ENCODE measurements around the gene ADPRS. TPM values are rescaled to one million over a fixed set of nuclear protein-coding genes. Genes with fewer than 3 reads are reported as not detected.
A peak's percentile ranks its signal among the peaks of the same experiment; 100 is the strongest.

ADPRS gene
- total RNA-seq, 4 donors from 2014 or later, result 23.8 to 43.4 (median 32.6) TPM

DNA sequence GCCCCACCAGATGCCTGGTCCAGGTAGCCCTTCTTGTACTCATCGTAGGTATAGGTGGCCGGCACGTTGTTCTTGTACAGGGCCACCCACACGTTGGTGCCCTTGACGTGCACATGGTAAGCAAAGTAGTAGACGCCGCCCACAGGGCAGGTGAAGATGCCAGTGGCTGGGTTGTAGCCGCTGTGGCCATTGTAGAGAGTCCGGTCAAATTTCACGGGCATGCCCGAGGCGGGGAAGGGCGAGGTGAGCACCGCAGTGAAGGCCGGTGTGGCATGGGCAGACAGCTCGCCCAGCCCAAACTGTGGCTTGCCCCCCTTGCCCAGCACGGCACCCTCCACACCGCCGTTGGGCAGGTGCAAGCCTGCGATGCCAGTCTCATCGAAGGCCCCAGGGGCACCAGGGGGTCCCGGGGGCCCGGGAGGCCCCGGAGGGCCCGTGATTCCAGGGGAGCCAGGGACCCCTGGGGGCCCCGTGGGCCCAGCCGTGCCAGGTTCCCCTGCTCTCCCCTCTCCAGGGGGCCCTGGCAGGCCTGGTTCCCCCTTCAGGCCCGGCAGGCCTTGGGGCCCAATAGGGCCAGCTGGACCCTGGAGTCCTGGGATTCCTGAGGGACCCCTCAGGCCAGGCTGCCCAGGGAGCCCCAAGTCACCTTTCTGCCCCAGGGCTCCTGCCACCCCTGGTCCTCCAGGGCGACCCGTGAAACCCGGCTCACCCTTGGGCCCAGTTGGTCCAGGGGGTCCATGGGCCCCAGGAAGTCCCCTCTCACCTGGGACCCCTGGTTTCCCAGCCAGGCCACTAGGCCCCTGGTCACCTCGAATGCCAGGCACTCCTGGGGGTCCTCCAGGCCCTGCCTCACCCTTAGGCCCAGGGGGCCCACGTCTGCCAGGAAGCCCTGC, 9.2 kb downstream of the ADPRS start:
- ATAC-seq, result no peak
- no peak overlapping the region for H3K4me3 ChIP-seq
- peaks cover 0 to 36% (median 5%) of the 10 kb centered on the region in 3 donors for H3K4me1 ChIP-seq
- no peaks in the 10 kb centered on the region for H3K27me3 ChIP-seq
- TF ChIP-seq POLR2A (IDR thresholded peaks at IDR 0.05), result no peak
- TF ChIP-seq, protein P1, sequence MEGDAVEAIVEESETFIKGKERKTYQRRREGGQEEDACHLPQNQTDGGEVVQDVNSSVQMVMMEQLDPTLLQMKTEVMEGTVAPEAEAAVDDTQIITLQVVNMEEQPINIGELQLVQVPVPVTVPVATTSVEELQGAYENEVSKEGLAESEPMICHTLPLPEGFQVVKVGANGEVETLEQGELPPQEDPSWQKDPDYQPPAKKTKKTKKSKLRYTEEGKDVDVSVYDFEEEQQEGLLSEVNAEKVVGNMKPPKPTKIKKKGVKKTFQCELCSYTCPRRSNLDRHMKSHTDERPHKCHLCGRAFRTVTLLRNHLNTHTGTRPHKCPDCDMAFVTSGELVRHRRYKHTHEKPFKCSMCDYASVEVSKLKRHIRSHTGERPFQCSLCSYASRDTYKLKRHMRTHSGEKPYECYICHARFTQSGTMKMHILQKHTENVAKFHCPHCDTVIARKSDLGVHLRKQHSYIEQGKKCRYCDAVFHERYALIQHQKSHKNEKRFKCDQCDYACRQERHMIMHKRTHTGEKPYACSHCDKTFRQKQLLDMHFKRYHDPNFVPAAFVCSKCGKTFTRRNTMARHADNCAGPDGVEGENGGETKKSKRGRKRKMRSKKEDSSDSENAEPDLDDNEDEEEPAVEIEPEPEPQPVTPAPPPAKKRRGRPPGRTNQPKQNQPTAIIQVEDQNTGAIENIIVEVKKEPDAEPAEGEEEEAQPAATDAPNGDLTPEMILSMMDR (IDR thresholded peaks at IDR 0.05), result no peak
- no peaks in the 10 kb centered on the region for H3K9me3 ChIP-seq
- H3K27ac ChIP-seq, result peak overlapping the region in 2 of 4 donors; percentile 7 to 19
- peaks cover 0 to 46% of the 10 kb centered on the region in 2 donors for H3K36me3 ChIP-seq
- 80 to 97% methylated on average over 1 to 6 of the region's 33 CpGs for WGBS, 2 donors (ENCODE audit: low coverage in 1 of 2)

DNA sequence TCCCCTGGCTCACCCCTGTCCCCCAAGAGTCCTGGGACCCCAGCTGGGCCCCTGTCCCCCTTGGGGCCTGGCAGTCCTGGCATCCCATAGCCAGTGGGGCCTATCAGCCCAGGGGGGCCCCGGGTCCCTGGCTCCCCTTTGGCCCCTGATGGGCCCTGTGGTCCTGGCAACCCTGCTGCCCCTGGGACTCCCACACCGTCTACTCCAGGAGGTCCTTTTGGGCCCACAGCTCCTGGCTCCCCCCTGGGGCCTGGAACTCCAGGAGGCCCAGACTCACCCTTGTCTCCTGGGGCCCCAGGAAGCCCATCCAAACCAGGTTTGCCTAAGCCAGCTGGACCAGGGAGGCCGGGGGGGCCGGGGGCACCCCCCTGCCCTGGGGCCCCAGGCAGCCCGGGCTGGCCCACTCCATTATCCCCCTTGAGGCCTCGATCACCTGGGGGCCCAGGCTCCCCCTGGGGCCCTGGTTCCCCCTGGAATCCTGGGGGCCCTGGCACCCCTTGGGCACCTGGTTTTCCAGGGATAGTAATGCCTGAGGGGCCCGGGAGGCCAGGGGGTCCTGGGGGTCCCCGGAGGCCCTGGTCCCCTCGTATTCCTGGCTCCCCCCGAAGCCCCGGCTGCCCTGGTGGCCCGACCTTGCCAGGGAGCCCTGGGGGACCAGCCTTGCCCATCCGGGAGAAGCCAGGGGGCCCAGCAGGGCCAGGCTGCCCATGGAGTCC, 10.1 kb downstream of the ADPRS start:
- TF ChIP-seq, protein P1 (IDR thresholded peaks at IDR 0.05), result no peak
- TF ChIP-seq EP300 (IDR thresholded peaks at IDR 0.05), result no peak
- TF ChIP-seq POLR2A (IDR thresholded peaks at IDR 0.05), result no peak
- TF ChIP-seq POLR2AphosphoS5 (IDR thresholded peaks at IDR 0.05), result no peak
- Histone ChIP-seq H3K4me1 (peaks cover 0 to 28% (median 5%) of the 10 kb centered on the region in 3 donors), H3K27ac (peak overlapping the region in 2 of 4 donors; percentile 19 to 30), H3K27me3 (no peaks in the 10 kb centered on the region), H3K36me3 (peaks cover 0 to 37% of the 10 kb centered on the region in 2 donors), H3K9me3 (no peaks in the 10 kb centered on the region), H3K4me3 (no peak overlapping the region)
- no CpG with 5 or more reads among the region's 13 CpGs for WGBS, 2 donors (ENCODE audit: low coverage in 1 of 2)
- no peak for ATAC-seq

DNA sequence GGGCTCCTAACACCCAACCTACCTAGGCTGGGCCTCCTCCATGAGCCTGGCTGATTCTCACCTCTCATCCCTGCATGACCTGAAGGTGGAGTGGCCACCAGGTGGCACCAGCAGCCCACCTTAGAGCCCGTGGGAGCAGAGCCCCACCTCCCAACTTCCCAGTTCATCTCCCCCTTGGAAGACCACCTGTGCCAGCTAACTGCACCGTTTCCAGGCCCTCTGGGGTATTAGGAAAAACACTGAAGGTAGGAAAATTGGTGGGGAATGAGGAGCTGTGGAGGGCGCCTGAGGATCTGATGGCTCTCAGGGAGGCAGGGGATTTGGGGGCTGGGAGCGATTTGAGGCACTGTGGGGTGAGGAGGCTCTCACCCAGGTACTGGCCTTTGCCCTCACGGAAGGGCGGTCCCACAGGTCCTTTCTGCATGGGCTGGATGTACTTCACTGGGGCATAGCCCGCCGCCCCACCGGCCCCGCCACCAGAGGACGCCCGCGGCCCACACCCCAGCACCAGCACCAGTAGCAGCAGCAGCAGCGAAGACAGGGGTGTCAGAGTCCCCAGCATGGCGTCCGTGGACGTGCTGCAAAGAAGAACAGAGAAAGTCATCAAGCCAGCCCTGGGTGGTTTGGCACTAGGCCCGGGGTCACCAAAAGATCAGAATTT, 11.1 kb downstream of the ADPRS start:
- peak; percentile 71 for ATAC-seq
- no peak overlapping the region for H3K4me3 ChIP-seq
- no peak for TF ChIP-seq EP300 (IDR thresholded peaks at IDR 0.05)
- TF ChIP-seq, protein P1 (IDR thresholded peaks at IDR 0.05), result peak in 3 of 4 experiments; percentile 84 to 88 (median 85)
- no peak for TF ChIP-seq POLR2AphosphoS5 (IDR thresholded peaks at IDR 0.05)
- TF ChIP-seq POLR2A (IDR thresholded peaks at IDR 0.05), result no peak
- H3K36me3 ChIP-seq, result peaks cover 0 to 27% of the 10 kb centered on the region in 2 donors
- 10 to 19% methylated on average over 6 to 7 of the region's 18 CpGs for WGBS, 2 donors (ENCODE audit: low coverage in 1 of 2)
- H3K4me1 ChIP-seq, result peaks cover 0 to 18% (median 5%) of the 10 kb centered on the region in 3 donors
- H3K9me3 ChIP-seq, result no peaks in the 10 kb centered on the region
- H3K27ac ChIP-seq, result peak overlapping the region in 2 of 4 donors; percentile 3 to 30
- no peaks in the 10 kb centered on the region for H3K27me3 ChIP-seq

GRCh38 chr1:36100376-36100775, 11.7 kb downstream of the ADPRS start:
- Histone ChIP-seq H3K9me3 (no peaks in the 10 kb centered on the region), H3K4me1 (peaks cover 0 to 15% (median 5%) of the 10 kb centered on the region in 3 donors), H3K27ac (peak overlapping the region in 2 of 4 donors; percentile 3 to 30), H3K36me3 (peaks cover 0 to 22% of the 10 kb centered on the region in 2 donors), H3K4me3 (no peak overlapping the region), H3K27me3 (no peaks in the 10 kb centered on the region)
- ATAC-seq, result no peak
- 35% methylated on average over 6 of the region's 6 CpGs; no CpG with 5 or more reads in 1 of the 2 donors for WGBS, 2 donors (ENCODE audit: low coverage in 1 of 2)
- no peak for TF ChIP-seq POLR2AphosphoS5 (IDR thresholded peaks at IDR 0.05)
- TF ChIP-seq, protein P1 (IDR thresholded peaks at IDR 0.05), result no peak
- TF ChIP-seq EP300 (IDR thresholded peaks at IDR 0.05), result no peak
- no peak for TF ChIP-seq POLR2A (IDR thresholded peaks at IDR 0.05)

All from gastroesophageal sphincter (tissue), 4 donors.